VCaP (cell line): Measurements from ENCODE around the gene QRICH1.
A peak's percentile ranks its signal among the peaks of the same experiment; 100 is the strongest.

Source experiments
- H3K27ac ChIP-seq: fragments of 450-650 bp; 2 replicates; pipeline ENCODE4 v1.5.1; 2017
- CTCF ChIP-seq: fragments of 450-650 bp; conservative IDR thresholded peaks from 2 replicates; pipeline ENCODE4 v1.5.1; 2017; ENCODE audit warnings: mild to moderate bottlenecking, moderate library complexity

QRICH1 gene

GRCh38 chr3:49007771-49008528, 85.9 kb downstream of the QRICH1 start:
- H3K27ac ChIP-seq, result peak overlapping the region; percentile 99
- no peak; the same call in 1 of the 2 replicates for TF ChIP-seq CTCF

GRCh38 chr3:49007068-49007770, 86.7 kb downstream of the QRICH1 start, which contains the start of gene WDR6:
Gene WDR6 (plus strand): TSS chr3:49007391. CDS start chr3:49007432, 41 bp downstream.
- peak within 1 kb of the TSS; percentile 99 for H3K27ac ChIP-seq
- TF ChIP-seq CTCF, result peak; percentile 34

- peak overlapping the region; percentile 99 for H3K27ac ChIP-seq
- no peak for TF ChIP-seq CTCF
Observed at GRCh38 chr3:49006408-49007067, 87.3 kb downstream of the QRICH1 start.

GRCh38 chr3:49005998-49006397, 87.9 kb downstream of the QRICH1 start:
- H3K27ac ChIP-seq, result peak overlapping the region; percentile 99
- no peak for TF ChIP-seq CTCF

GRCh38 chr3:49005303-49005680, 88.6 kb downstream of the QRICH1 start:
- TF ChIP-seq CTCF, result no peak
- H3K27ac ChIP-seq, result no peak overlapping the region

GRCh38 chr3:49004352-49005302, 89.2 kb downstream of the QRICH1 start:
- TF ChIP-seq CTCF, result no peak
- no peak overlapping the region for H3K27ac ChIP-seq
